Muscle of arm (tissue), 12 donors: Measurements from ENCODE around the gene SPN. TPM values are rescaled to one million over a fixed set of nuclear protein-coding genes. Genes with fewer than 3 reads are reported as not detected.
"Not testable (repeated sequence)": the region's sequence is repeated elsewhere in the genome, so short reads cannot be mapped to it uniquely, and the experiment has no call there.

Experiments used
- DNase-seq: peaks from one replicate; pipeline ENCODE4 v3.0.0-alpha.2; 2013
- polyA plus RNA-seq, 12 donors: library from polyadenylated mRNA; unstranded; fragments of 120-200 nt; gene quantifications; one replicate each; pipeline ENCODE4 v1.2.1, GENCODE V29; 2013; ENCODE audit not compliant: insufficient read length in 12 of 12

The SPN gene
- polyA plus RNA-seq, 12 donors = 0.72 to 8.2 (median 0.88) TPM; not detected in 2

DNA sequence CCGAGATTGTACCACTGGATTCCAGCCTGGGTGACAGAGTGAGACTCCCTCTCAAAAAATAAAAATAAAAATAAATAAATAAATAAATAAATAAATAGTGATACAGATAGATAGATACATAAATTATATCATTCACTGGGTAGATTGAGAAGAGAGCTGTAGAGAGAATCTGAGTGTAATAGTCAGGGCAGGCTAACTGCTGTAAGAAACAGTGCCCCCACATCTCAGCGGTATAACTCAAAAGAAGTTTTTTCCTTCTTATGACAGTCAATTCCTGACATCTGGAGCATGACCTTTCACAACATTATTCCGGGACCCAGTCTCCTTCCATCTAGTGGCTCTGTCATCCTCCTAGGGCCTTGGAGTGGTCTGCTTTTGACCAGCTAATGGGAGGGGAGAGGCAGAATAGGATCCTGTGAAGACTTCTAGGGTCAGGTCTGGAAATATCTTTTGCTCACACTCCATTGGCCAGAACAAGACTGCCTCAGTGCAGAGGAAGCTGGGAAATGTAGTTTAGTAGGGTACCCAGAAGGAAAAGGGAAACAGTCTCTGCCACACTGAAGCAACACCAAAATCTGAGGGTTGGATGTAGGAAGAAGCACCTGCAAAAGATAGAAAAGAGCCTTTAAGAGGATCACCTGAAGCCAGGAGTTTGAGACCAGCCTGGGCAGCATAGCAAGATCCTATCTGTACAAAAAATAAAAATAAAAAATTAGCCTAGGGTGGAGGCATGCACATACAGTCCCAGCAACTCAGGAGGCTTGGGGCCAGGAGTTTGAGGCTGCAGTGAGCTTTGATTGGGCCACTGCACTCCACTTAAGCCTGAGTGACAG is 13.0 kb downstream of the SPN start:
- no peak for DNase-seq

DNA sequence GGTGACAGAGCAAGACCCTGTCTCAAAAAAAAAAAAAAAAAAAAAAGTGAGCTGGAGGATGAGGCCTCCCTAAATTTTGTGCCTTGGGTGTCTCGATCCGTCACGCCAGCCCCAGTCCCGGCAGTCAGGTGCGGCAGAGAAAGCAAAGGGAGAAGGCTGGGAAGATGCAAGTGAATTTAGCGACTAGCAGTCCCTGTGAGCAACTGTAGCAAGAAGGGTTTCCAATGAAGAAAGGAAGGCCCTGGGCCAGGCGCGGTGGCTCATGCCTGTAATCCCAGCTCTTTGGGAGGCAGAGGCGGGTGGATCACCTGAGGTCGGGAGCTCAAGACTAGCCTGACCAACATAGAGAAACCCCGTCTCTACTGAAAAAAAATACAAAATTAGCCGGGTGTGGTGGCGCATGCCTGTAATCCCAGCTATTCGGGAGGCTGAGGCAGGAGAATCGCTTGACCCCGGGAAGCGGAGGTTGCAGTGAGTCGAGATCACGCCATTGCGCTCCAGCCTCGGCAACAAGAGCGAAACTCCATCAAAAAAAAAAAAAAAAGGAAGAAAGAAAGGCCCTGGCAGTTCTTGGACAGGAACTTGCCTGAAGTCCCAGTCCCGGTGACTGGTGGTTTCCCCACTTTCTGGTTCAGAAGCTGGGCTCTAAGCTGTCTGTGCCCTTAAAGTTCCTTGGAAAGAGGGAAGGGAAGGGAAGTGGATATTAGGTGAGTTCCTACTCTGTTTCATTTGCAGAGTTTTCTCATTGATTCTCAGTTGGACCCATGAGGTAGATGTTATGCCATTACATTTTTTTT is 14.1 kb downstream of the SPN start:
- no peak for DNase-seq

DNA sequence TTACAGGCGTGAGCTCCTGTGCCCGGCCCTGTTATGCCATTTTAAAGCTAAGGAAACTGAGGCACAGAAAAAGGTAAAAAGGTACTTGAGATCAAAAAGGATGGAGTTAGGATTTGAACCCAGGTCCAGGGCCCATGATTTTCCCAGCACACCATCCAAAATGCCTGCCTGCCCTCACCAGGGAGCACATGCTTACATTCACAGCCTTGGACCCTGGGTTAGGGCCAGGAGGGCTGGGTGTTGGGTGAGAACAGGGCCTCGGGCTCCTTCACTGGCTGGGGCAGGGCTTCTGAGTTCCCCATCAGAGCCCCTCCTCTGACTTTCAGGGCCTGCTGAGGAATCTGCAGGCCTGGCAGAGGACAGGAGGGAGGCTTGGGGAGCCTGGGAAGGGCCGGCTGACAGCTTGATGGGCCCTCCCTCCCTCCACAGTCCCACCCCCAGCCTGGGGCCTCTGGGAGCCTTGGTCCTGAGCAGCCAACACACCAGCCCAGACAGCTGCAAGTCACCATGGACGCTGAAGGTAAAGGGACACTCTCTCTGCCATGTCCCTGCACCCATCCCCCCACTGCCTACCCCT is 15.7 kb downstream of the SPN start, which contains the start of gene QPRT:
Gene QPRT, plus strand, starts transcription at position 490 of the 577 bp plus-strand sequence. Its CDS starts 18 bp downstream, at position 508.
- peak; percentile 77 for DNase-seq

DNA sequence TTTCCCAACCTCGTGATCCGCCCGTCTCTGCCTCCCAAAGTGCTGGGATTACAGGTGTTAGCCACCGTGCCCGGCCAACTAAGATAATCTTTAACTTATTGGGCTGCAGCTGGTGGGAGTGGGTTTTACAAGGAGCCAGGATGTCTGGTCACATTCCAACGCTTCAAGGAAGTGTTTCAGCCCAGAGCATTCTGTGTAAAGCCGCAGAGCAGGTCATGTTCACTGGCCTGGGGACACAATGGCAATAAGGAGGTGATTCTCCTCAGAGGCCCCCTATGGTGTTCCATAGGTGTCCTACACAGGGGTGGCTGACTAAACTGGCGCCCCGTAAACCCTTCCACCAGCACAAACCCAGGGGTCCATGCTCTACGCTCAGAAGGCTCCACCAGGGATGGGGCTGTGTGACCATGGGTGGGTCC is 17.1 kb downstream of the SPN start:
- DNase-seq = no peak

DNA sequence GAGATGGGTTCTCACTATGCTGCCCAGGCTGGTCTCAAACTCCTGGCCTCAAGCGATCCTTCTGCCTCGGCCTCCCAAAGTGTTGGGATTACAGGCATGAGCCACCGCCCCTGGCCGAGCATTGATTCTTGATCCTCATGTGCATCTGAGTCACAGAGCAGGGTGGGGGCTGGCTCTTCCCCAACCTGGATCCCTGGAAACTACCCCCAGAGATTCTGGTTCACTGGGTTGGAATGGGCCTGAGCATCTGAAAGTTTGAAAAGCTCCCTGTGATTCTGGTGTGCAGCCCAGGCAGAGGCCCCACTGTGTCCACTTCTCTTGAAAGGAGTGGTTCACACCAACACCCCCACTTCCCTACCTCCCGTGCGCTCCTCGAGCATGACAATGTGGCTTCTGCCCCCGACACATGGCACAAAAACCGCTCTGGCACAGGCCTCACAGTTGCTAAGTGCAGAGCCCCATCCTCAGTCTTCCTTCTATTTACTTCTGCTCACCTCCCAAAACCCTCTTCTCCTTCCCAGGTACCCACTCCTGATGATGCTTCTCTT is 20.6 kb downstream of the SPN start:
- DNase-seq = no peak

DNA sequence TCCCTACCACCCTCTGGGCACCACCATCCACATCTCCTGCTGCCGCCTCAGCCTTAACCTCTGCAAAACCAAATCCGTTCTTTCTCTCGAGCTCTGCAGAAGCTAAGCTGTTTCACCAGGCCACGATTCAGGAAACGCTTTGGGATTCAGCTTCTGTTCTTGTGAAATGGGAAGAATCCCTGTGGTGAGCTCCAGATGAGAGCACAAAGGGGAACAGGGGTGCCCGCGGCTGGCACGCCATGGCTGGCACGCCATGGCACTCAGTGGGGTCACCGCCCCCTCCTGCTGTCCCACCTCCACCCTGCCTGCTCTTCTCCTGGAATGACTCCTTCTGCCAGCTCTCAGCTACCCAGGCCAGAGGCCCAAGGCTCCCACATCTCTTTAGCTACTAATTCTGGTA is 21.6 kb downstream of the SPN start:
- DNase-seq = no peak

DNA sequence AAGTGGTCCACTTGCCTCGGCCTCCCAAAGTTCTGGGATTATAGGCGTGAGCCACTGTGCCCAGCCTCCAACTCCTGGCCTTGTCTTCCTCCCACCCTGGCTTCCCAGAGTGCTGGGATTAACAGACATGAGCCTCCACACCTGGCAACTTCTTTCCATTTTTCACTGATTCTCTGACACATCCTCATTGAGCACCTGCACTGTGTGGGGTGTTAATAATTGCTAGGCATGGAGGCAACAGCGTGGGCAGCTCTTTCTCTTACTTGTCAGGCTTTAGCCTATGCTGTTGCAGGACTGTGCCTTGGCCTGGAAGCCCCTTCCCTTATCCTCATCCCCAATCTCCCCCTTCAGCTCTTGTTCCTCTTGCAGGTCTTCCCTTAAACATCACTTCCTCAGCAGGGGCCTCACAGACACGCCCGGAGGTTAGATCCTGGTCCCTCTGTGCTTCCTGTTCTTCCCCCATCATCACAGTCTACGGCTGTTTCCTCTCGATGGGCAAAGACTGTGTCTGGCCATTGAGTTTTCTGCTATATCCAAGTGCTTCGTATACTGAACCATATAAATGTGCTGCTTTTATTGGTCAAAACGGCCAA is 23.8 kb downstream of the SPN start:
- DNase-seq = no peak

DNA sequence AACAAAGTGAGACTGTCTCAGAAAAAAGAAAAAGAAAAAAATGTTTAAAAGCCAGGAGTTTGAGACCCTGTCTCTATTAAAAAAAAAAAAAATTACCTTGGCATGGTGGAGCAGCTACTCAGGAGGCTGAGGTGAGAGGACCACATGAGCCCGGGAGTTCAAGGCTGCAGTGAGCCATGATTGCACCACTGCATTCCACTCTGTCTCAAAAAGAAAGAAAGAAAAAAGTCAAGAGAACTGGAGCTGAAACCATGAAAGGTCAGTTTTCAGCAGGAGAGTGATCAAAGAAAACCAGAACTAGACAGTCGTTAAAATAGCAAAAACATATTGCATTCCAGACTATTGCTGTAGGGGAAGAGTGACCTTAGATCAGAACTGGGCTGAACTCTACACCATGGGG is 24.7 kb downstream of the SPN start:
- no peak for DNase-seq

DNA sequence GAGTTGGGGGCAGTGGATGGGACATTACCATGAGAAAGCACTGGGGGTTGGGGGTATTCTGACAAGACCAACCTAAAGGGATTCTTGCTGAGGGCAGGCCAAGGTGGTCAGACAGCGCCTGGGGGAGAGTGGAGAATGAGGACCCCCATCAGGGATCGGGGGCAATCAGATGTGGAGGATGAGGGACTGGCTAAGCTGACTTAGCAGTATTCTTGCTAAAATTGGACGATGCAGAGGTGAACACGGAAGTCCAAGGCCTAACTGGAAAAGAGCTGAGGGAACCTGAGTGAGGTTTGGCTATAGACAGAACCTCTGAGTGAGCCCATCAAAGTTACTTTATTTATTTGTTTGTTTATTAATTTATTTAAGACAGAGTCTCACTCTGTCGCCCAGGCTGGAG is 25.1 kb downstream of the SPN start:
- DNase-seq = no peak

DNA sequence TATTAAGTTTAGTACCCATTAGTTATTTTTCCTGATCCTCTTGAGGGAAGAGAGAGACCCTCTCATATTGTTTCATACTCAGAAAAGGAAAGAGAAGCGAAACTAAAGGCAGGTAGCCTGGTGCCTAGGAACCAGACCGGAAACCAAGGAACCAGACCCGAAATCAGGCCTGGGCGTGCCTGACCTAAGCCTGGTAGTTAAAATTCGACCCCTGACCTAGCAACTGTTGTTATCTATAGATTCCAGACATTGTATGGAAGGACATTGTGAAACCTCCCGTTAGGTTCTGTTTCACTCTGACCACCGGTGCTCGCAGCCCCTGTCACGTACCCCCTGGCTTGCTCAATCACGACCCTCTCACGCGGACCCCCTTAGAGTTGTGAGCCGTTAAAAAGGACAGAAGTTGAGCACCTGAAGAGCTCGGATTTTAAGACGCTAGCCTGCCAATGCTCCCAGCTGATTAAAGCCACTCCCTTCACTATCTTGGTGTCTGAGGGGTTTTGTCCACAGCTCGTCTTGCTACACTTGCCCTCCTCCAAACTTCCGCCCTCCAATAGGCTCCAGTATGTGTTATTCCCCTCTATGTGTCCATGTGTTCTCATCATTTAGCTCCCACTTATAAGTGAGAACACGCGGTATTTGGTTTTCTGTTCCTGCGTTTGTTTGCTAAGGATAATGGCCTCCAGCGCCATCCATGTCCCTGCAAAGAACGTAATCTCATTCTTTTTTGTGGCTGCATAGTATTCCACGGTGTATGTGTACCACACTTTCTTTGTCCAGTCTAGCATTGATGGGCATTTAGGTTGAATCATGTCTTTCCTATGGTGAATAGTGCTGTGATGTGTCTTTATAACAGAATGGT is 26.7 kb downstream of the SPN start:
- DNase-seq = not testable (repeated sequence)

DNA sequence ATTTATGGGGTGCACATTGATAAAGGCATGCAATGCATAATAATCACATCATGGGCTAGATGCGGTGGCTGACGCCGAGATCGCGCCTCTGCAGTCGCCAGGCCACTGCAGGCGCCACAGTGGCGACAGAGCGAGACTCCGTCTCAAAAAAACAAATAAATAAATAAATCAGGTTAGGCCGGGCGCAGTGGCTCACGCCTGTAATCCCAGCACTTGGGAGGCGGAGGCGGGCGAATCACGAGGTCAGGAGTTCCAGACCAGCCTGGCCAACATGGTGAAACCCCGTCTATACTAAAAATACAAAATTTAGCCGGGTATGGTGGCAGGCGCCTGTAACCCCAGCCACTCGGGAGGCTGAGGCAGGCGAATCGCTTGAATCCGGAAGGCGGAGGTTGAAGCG is 29.6 kb downstream of the SPN start:
- not testable (repeated sequence) for DNase-seq

DNA sequence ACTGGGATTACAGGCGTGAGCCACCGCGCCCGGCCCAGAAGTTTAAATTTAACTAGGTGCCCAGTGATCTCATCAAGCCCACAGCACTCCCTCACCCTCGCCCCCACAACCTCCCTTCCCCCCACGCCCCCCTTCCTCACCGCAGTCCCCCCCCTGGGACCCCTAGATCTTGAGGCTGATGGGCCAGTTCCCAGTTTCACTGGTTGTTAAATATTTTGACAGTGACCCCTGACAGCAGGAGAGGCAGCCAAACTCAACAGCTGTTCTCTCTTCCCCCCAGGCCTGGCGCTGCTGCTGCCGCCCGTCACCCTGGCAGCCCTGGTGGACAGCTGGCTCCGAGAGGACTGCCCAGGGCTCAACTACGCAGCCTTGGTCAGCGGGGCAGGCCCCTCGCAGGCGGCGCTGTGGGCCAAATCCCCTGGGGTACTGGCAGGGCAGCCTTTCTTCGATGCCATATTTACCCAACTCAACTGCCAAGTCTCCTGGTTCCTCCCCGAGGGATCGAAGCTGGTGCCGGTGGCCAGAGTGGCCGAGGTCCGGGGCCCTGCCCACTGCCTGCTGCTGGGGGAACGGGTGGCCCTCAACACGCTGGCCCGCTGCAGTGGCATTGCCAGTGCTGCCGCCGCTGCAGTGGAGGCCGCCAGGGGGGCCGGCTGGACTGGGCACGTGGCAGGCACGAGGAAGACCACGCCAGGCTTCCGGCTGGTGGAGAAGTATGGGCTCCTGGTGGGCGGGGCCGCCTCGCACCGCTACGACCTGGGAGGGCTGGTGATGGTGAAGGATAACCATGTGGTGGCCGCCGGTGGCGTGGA is 31.5 kb downstream of the SPN start:
- DNase-seq = peak; percentile 41

DNA sequence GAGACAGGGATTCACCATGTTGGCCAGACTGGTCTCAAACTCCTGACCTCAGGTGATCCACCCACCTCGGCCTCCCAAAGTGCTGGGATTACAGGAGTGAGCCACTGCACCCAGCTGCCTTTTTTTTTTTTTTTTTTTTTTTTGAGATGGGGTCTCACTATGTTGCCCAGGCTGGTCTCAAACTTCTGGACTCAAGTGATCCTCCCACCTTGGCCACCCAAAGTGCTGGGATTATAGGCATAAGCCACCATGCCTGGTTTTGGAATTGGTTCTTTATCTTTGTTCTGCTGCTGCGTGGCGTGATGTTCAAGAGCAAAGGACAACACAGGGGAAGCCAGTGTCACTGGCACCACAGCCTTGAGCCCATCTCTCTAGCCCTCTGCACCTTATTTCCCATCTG is 32.6 kb downstream of the SPN start:
- DNase-seq = not testable (repeated sequence)

DNA sequence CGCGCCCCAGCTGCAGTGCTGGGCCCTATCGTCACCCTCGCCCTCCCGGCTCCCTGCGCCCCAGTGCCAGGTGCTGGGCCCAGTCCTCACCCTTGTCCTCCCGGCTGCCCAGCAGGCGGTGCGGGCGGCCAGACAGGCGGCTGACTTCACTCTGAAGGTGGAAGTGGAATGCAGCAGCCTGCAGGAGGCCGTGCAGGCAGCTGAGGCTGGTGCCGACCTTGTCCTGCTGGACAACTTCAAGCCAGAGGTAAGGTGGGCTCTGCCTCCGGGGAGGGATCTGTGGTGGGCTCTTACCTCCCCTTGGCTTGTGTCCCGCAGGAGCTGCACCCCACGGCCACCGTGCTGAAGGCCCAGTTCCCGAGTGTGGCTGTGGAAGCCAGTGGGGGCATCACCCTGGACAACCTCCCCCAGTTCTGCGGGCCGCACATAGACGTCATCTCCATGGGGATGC is 33.9 kb downstream of the SPN start:
- no peak for DNase-seq

DNA sequence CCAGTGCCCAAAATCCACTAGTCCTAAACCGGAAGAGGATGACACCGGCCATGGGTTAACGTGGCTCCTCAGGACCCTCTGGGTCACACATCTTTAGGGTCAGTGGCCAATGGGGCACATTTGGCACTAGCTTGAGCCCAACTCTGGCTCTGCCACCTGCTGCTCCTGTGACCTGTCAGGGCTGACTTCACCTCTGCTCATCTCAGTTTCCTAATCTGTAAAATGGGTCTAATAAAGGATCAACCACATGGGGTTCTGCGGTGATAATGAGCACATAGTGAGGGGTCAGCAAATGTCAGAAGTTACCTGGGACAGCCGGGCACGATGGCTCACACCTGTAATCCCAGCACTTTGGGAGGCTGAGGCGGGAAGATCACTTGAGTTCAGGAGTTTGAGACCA is 34.3 kb downstream of the SPN start:
- DNase-seq = no peak

DNA sequence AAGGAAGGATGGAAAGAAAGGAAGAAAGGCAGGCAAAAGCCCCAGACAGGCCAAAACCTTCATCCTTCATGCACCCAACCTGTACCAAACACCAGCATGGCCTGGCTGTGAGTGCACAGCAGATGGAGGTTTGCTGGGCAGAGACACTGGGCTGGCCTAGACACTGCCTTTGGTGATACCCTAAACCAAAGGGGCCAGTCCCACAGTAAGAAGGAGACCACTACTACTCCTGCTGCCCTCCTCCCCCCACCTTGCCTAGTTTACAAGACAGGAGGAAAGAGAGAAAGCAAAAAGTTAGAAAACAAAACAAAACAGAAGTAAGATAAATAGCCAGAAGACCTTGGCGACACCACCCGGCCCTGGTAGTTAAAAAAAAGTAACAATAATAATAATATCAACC is 35.0 kb downstream of the SPN start:
- no peak for DNase-seq

DNA sequence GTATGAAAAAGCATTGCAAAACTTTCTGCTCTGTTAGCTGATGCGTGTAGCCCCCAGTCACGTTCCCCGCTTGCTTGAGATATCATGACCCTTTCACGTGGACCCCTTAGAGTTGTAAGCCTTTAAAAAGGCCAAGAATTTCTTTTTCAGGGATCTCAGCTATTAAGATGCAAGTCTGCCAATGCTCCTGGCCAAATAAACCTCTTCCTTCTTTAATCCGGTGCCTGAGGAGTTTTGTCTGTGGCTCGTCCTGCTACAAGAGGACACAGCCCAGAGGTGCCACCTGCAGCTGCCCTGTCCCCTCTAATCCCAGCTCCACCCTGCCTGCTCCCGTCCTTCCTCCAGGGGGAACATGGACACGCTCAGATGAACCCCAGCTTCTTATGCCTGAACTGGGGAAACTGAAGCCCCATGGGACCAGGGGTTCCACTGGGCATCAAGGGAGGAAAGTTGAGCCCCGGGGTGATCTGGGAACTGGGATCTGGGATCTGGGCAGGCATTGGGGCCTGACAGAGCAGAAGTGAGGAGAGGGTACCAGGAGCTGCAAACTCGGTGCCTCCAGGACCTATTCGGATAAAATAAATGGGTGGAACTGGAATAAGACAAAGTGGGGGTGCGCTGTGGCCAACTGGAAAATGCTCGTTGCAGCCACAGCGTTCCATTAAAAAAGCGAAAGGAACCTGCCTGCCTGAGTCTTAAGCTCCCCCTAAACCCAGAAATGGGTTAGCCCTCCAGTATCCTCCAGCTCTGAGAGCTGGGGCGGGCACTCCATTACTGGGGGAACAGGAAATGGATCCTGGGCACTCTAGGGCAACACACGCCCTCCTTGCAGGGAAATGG is 35.7 kb downstream of the SPN start:
- DNase-seq = no peak

DNA sequence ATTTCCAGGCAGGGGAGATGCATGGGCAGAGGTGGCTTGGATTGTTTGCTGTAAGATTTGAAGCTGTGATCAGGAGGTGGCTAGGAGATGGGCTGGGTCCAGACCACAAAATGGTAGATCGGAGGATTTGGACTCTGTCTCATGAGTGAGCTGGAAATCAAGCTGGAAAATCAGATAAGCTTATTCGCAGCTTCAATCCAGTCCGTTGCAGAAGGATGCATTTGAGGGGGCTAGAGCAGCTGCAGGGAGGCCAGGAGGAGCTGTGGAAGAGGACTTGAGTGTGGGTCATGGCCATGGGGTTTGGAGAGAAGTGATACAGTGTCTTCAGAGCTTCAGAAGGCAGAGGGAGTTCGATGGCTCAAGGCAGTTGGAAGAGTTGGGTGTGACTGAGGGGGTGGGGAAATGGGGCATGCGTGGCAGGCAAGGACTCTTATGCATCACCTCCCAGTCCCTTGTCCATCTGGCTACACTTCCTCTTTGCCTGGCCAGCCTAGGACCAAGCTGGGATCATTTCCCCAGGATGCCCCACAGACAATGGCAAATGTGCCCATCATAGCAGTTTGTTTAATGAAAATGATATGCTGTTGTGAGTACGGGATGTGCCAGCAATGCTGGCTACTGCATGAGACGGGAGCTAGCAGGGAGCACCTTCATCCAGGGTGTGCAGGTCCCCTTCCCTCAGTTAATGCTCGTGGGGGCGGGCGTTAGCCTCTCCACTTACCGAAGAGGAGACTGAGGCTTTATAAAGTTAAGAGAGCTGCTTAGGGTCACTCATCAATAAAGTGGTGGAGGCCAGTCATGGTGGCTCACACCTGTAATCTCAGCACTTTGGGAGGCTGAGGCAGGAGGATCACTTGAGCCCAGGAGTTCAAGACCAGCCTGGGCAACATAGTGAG is 36.5 kb downstream of the SPN start:
- DNase-seq = no peak
